WTC11 (cell line): ENCODE results near the gene CPVL. TPM values are rescaled to one million over a fixed set of nuclear protein-coding genes. Genes with fewer than 3 reads are reported as not detected.

Experiments used
- ATAC-seq: fragments of 200-7000 bp; cut with Tn5 transposase; 2 replicates; pipeline ENCODE4 v1.10.0; 2021; ENCODE audit warnings: mild to moderate bottlenecking, moderate library complexity
- CTCF ChIA-PET: fragments of 300-600 bp; sonication (Branson Sonifier 250); formaldehyde crosslinking; loops from one replicate; lab custom pipeline; 2021; ENCODE audit warnings: antibody characterized with exemption; lab: Charles Lee
- POLR2A ChIA-PET: fragments of 350-600 bp; sonication (Branson Sonifier 250); formaldehyde crosslinking; loops from one replicate; lab custom pipeline; 2021; ENCODE audit warnings: antibody characterized with exemption; lab: Charles Lee
- DNase-seq: peaks from one replicate; pipeline ENCODE4 v3.0.0; 2021; ENCODE audit warnings: low spot score
- H3K27ac Mint-ChIP-seq: 2 replicates; pipeline ENCODE4 v1.8.0; 2021; ENCODE audit warnings: mixed read lengths
- H3K27me3 Mint-ChIP-seq: 2 replicates; pipeline ENCODE4 v1.8.0; 2021; ENCODE audit warnings: low read depth, mild to moderate bottlenecking, moderate library complexity, mixed read lengths
- H3K36me3 Mint-ChIP-seq: 2 replicates; pipeline ENCODE4 v1.8.0; 2021; ENCODE audit warnings: mixed read lengths
- H3K4me1 Mint-ChIP-seq: 2 replicates; pipeline ENCODE4 v1.8.0; 2022; ENCODE audit warnings: mixed read lengths
- H3K4me3 Mint-ChIP-seq: 2 replicates; pipeline ENCODE4 v1.8.0; 2021; ENCODE audit warnings: mild to moderate bottlenecking, moderate library complexity, mixed read lengths
- H3K9me3 Mint-ChIP-seq: 2 replicates; pipeline ENCODE4 v1.8.0; 2021; ENCODE audit warnings: mixed read lengths
- HMGA2 ChIP-seq: fragments of 250-450 bp; sonication (Bioruptor Pico); IDR thresholded peaks from 2 replicates; pipeline ENCODE4 v1.4.0; 2021; ENCODE audit warnings: mild to moderate bottlenecking, moderate library complexity
- SMAD3 ChIP-seq: sonication (generic); formaldehyde crosslinking; IDR thresholded peaks from 2 replicates; pipeline ENCODE4 v1.8.0; 2022; ENCODE audit warnings: missing genetic modification reagents, mild to moderate bottlenecking, borderline replicate concordance
- TP53 ChIP-seq: sonication (generic); formaldehyde crosslinking; IDR thresholded peaks from 2 replicates; pipeline ENCODE4 v1.8.1; 2023; ENCODE audit warnings: mild to moderate bottlenecking, missing genetic modification reagents
- ZBTB21 ChIP-seq: sonication (generic); formaldehyde crosslinking; IDR thresholded peaks from 2 replicates; pipeline ENCODE4 v1.8.1; 2023; ENCODE audit warnings: mild to moderate bottlenecking, missing genetic modification reagents, borderline replicate concordance
- total RNA-seq: library from RNA; stranded (reverse); gene quantifications from 3 replicates; pipeline ENCODE4 v1.2.3, GENCODE V29; 2021
- TF ChIP-seq, protein P1 (sequence below): sonication (generic); formaldehyde crosslinking; IDR thresholded peaks from 2 replicates; pipeline ENCODE4 v1.8.0; 2022; ENCODE audit warnings: mild to moderate bottlenecking, missing genetic modification reagents
- TF ChIP-seq, protein P2 (sequence below): fragments of 250-450 bp; sonication (Bioruptor Pico); conservative IDR thresholded peaks from 2 replicates; pipeline ENCODE4 v1.9.0; 2021; ENCODE audit warnings: mild to moderate bottlenecking
- TF ChIP-seq, protein P3 (sequence below): sonication (generic); formaldehyde crosslinking; IDR thresholded peaks from 2 replicates; pipeline ENCODE4 v1.8.0; 2022; ENCODE audit warnings: missing genetic modification reagents
- TF ChIP-seq, protein P4 (sequence below): sonication (generic); formaldehyde crosslinking; IDR thresholded peaks from 2 replicates; pipeline ENCODE4 v1.8.1; 2022; ENCODE audit warnings: mild to moderate bottlenecking, moderate library complexity, missing genetic modification reagents
- TF ChIP-seq, protein P5 (sequence below): sonication (generic); formaldehyde crosslinking; IDR thresholded peaks from 2 replicates; pipeline ENCODE4 v1.8.0; 2022; ENCODE audit warnings: mild to moderate bottlenecking, missing genetic modification reagents
- TF ChIP-seq, protein P6 (sequence below): fragments of 250-450 bp; sonication (Bioruptor Pico); IDR thresholded peaks from 2 replicates; pipeline ENCODE4 v1.9.0; 2021; ENCODE audit warnings: mild to moderate bottlenecking
- TF ChIP-seq, protein P7 (sequence below): sonication (generic); formaldehyde crosslinking; IDR thresholded peaks from 2 replicates; pipeline ENCODE4 v1.8.0; 2023; ENCODE audit warnings: missing genetic modification reagents, mild to moderate bottlenecking, borderline replicate concordance
- TF ChIP-seq, protein P8 (sequence below): sonication (generic); formaldehyde crosslinking; IDR thresholded peaks from 2 replicates; pipeline ENCODE4 v1.8.1; 2023; ENCODE audit warnings: mild to moderate bottlenecking, missing genetic modification reagents, moderate library complexity
- TF ChIP-seq, protein P9 (sequence below): sonication (generic); formaldehyde crosslinking; conservative IDR thresholded peaks from 2 replicates; pipeline ENCODE4 v1.8.1; 2022; ENCODE audit warnings: mild to moderate bottlenecking, missing genetic modification reagents

The CPVL gene
- total RNA-seq, 1 experiment from 2014 or later: 34.2 TPM

DNA sequence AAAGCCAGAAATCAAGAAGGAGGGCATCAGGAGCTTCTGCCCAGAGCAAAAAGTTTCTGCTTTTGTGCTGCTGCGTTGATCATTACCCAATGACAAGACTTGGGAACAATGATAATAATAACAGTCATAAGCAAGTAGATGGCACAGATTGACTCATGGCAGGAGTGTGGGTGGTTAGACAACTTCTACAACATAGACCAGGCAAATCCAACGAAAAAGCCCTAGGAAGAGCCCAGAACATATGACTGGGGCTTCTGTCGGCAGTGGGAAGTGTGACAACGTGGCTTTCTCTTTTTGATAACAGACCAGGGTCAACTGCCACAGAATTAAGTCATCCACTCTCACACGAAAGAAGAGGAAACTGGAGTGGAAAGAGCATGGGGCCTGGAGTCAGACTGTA lies 102.8 kb downstream of the CPVL start (continued):
- TF ChIP-seq, protein P1, sequence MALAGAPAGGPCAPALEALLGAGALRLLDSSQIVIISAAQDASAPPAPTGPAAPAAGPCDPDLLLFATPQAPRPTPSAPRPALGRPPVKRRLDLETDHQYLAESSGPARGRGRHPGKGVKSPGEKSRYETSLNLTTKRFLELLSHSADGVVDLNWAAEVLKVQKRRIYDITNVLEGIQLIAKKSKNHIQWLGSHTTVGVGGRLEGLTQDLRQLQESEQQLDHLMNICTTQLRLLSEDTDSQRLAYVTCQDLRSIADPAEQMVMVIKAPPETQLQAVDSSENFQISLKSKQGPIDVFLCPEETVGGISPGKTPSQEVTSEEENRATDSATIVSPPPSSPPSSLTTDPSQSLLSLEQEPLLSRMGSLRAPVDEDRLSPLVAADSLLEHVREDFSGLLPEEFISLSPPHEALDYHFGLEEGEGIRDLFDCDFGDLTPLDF (CRISPR knock-in tag): no peak
- TF ChIP-seq, protein P2, sequence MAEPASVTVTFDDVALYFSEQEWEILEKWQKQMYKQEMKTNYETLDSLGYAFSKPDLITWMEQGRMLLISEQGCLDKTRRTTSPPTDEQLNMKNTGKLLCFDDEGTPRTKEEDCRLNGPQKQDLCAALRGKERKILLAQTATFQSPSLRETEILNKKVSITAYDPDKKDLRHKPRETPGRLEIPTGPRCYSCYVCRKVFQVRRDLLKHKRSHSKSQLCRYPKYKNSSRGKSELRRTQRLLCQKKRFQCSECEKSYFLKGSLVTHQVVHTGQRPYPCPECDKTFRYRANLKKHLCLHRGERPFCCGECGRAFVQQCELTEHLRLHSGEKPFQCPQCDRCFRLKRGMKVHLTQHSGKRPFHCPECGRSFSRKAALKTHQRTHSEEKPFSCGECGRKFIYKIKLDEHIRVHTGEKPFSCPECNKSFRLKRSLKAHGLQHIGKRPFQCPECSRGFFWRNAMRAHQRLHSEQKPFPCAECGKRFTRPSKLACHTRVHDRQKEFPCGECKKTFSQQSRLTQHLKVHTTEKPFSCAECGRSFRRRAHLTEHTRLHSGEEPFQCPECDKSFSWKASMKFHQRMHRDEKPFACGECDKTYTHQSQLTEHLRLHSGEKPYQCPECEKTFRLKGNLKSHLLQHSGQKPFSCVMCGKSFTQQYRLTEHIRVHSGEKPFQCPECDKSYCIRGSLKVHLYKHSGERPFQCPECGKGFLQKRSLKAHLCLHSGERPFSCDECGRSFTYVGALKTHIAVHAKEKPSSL (CRISPR knock-in tag): no peak
- TF ChIP-seq, protein P3, sequence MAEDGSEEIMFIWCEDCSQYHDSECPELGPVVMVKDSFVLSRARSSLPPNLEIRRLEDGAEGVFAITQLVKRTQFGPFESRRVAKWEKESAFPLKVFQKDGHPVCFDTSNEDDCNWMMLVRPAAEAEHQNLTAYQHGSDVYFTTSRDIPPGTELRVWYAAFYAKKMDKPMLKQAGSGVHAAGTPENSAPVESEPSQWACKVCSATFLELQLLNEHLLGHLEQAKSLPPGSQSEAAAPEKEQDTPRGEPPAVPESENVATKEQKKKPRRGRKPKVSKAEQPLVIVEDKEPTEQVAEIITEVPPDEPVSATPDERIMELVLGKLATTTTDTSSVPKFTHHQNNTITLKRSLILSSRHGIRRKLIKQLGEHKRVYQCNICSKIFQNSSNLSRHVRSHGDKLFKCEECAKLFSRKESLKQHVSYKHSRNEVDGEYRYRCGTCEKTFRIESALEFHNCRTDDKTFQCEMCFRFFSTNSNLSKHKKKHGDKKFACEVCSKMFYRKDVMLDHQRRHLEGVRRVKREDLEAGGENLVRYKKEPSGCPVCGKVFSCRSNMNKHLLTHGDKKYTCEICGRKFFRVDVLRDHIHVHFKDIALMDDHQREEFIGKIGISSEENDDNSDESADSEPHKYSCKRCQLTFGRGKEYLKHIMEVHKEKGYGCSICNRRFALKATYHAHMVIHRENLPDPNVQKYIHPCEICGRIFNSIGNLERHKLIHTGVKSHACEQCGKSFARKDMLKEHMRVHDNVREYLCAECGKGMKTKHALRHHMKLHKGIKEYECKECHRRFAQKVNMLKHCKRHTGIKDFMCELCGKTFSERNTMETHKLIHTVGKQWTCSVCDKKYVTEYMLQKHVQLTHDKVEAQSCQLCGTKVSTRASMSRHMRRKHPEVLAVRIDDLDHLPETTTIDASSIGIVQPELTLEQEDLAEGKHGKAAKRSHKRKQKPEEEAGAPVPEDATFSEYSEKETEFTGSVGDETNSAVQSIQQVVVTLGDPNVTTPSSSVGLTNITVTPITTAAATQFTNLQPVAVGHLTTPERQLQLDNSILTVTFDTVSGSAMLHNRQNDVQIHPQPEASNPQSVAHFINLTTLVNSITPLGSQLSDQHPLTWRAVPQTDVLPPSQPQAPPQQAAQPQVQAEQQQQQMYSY (CRISPR knock-in tag): no peak
- no peak for TF ChIP-seq HMGA2
- TF ChIP-seq, protein P4, sequence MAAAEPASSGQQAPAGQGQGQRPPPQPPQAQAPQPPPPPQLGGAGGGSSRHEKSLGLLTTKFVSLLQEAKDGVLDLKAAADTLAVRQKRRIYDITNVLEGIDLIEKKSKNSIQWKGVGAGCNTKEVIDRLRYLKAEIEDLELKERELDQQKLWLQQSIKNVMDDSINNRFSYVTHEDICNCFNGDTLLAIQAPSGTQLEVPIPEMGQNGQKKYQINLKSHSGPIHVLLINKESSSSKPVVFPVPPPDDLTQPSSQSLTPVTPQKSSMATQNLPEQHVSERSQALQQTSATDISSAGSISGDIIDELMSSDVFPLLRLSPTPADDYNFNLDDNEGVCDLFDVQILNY (CRISPR knock-in tag): no peak
- TF ChIP-seq, protein P5, sequence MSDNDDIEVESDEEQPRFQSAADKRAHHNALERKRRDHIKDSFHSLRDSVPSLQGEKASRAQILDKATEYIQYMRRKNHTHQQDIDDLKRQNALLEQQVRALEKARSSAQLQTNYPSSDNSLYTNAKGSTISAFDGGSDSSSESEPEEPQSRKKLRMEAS (CRISPR knock-in tag): no peak
- TF ChIP-seq TP53 (CRISPR knock-in tag): no peak

DNA sequence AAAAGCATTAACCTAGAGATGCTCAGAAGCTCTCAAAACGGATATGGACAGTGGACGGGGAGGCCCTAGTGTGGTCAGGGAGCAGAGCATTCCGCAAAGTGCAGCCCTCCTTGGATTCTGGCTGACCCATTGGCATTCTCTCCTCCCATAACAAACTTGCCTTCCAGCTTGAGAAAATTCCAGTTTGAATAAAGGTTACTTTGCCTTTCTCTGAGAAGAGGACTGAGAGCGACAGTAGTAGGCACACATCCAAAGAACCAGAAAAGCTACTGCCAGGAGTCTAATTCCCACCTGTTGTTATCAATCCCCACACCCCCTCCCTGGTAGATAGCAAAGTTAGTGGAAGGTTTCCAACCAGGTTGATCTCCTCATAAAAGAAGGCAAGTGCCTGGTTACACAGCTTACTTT lies 103.5 kb downstream of the CPVL start:
- H3K27me3 Mint-ChIP-seq: peaks cover 8% of the 10 kb centered on the region
- ATAC-seq (no peak), DNase-seq (no peak)
- ChIA-PET CTCF (interaction anchor here (0.9 to 2.1 kb wide), 5 partner anchors 34 to 121 kb away, joined by 3 to 8 read pairs (median 4); no protein-coding TSS in a partner anchor), POLR2A (no interaction called here)
- peaks cover 69% of the 10 kb centered on the region for H3K4me1 Mint-ChIP-seq
- H3K9me3 Mint-ChIP-seq: no peaks in the 10 kb centered on the region
- H3K4me3 Mint-ChIP-seq: no peak overlapping the region
- no peak overlapping the region for H3K27ac Mint-ChIP-seq
- H3K36me3 Mint-ChIP-seq: peaks cover 5% of the 10 kb centered on the region; the same call in 1 of the 2 replicates
- TF ChIP-seq, protein P6, sequence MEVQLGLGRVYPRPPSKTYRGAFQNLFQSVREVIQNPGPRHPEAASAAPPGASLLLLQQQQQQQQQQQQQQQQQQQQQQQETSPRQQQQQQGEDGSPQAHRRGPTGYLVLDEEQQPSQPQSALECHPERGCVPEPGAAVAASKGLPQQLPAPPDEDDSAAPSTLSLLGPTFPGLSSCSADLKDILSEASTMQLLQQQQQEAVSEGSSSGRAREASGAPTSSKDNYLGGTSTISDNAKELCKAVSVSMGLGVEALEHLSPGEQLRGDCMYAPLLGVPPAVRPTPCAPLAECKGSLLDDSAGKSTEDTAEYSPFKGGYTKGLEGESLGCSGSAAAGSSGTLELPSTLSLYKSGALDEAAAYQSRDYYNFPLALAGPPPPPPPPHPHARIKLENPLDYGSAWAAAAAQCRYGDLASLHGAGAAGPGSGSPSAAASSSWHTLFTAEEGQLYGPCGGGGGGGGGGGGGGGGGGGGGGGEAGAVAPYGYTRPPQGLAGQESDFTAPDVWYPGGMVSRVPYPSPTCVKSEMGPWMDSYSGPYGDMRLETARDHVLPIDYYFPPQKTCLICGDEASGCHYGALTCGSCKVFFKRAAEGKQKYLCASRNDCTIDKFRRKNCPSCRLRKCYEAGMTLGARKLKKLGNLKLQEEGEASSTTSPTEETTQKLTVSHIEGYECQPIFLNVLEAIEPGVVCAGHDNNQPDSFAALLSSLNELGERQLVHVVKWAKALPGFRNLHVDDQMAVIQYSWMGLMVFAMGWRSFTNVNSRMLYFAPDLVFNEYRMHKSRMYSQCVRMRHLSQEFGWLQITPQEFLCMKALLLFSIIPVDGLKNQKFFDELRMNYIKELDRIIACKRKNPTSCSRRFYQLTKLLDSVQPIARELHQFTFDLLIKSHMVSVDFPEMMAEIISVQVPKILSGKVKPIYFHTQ: no peak
- TF ChIP-seq, protein P7, sequence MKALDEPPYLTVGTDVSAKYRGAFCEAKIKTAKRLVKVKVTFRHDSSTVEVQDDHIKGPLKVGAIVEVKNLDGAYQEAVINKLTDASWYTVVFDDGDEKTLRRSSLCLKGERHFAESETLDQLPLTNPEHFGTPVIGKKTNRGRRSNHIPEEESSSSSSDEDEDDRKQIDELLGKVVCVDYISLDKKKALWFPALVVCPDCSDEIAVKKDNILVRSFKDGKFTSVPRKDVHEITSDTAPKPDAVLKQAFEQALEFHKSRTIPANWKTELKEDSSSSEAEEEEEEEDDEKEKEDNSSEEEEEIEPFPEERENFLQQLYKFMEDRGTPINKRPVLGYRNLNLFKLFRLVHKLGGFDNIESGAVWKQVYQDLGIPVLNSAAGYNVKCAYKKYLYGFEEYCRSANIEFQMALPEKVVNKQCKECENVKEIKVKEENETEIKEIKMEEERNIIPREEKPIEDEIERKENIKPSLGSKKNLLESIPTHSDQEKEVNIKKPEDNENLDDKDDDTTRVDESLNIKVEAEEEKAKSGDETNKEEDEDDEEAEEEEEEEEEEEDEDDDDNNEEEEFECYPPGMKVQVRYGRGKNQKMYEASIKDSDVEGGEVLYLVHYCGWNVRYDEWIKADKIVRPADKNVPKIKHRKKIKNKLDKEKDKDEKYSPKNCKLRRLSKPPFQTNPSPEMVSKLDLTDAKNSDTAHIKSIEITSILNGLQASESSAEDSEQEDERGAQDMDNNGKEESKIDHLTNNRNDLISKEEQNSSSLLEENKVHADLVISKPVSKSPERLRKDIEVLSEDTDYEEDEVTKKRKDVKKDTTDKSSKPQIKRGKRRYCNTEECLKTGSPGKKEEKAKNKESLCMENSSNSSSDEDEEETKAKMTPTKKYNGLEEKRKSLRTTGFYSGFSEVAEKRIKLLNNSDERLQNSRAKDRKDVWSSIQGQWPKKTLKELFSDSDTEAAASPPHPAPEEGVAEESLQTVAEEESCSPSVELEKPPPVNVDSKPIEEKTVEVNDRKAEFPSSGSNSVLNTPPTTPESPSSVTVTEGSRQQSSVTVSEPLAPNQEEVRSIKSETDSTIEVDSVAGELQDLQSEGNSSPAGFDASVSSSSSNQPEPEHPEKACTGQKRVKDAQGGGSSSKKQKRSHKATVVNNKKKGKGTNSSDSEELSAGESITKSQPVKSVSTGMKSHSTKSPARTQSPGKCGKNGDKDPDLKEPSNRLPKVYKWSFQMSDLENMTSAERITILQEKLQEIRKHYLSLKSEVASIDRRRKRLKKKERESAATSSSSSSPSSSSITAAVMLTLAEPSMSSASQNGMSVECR: no peak
- TF ChIP-seq, protein P8, sequence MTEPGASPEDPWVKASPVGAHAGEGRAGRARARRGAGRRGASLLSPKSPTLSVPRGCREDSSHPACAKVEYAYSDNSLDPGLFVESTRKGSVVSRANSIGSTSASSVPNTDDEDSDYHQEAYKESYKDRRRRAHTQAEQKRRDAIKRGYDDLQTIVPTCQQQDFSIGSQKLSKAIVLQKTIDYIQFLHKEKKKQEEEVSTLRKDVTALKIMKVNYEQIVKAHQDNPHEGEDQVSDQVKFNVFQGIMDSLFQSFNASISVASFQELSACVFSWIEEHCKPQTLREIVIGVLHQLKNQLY: no peak
- TF ChIP-seq, protein P9, sequence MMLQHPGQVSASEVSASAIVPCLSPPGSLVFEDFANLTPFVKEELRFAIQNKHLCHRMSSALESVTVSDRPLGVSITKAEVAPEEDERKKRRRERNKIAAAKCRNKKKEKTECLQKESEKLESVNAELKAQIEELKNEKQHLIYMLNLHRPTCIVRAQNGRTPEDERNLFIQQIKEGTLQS: no peak
- TF ChIP-seq, protein P1 (CRISPR knock-in tag): no peak
- TF ChIP-seq, protein P2 (CRISPR knock-in tag): no peak
- no peak for TF ChIP-seq SMAD3 (CRISPR knock-in tag)
- no peak for TF ChIP-seq ZBTB21
